GM18951 (cell line): ENCODE results near the gene ZNF324.
"Not testable (repeated sequence)": the region's sequence is repeated elsewhere in the genome, so short reads cannot be mapped to it uniquely, and the experiment has no call there.

ENCODE experiments used
- POLR2A ChIP-seq: IDR thresholded peaks from 4 replicates; pipeline ENCODE4 v1.6.1; 2011; ENCODE audit warnings: mild to moderate bottlenecking; ENCODE audit not compliant: insufficient read length, insufficient read depth; ENCODE audit errors: extremely low read depth
- in situ Hi-C: fragments of 300-500 bp; cut with MboI; formaldehyde crosslinking; loops from one replicate; pipeline ENCODE4 v1.12.0; 2022; ENCODE audit warnings: low sequenced_read_pairs, mixed read lengths, inconsistent platforms; ENCODE audit not compliant: unreplicated experiment

Gene ZNF324

DNA sequence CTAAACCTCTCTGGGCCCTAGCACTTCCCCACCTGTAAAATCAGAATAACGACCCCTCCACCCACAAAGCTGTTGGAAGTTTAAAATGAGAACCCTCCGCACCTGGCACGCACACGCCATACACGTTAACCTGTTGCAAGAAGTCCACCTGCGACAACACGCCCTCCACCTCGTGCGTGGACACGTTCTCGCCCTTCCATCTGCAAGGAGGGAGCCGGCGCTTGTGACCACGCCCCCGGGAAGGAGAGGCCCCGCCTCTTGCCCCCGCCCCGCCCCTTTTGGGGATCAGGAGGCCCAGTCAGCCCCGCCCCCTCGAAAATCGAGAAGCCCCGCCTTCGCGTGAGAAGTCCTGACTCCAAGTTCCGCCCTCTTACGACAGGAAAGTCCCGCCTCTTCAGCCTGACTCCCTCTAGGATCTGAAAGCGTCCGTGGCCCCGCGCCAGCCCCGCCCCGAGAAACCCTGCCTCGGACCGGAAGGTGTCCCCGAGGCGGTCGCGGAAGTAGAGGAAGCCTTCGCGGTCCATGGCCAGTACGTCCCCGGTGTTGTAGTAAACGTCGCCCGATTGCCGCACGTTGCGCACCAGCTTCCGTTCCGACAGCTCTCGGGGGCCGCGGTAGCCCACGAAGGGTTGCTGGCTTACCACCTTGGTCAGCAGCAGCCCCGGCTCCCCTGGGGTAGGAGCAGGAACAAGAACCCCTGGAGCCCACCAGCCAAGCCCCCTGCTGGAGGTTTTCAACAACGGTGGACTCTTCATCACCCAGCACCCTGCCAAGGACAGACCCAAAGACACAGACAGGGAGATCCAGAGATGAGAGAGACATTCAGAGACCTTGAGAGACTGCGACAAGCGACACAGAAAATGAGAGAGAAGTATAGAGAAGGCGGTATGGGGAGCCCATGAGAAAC lies 32.4 kb downstream of the ZNF324 start:
- TF ChIP-seq POLR2A, result peak; percentile 70
- in situ Hi-C loops, result no loop called here

GRCh38 chr19:58500242-58500641 lies 33.4 kb downstream of the ZNF324 start:
- in situ Hi-C loops, result no loop called here
- no peak for TF ChIP-seq POLR2A

GRCh38 chr19:58507602-58508223 lies 40.8 kb downstream of the ZNF324 start:
- in situ Hi-C loops, result not testable (repeated sequence)

GRCh38 chr19:58509731-58510083 lies 42.8 kb downstream of the ZNF324 start:
- no peak for TF ChIP-seq POLR2A
- in situ Hi-C loops, result no loop called here

GRCh38 chr19:58510084-58510862 lies 43.4 kb downstream of the ZNF324 start:
- TF ChIP-seq POLR2A, result no peak
- in situ Hi-C loops, result no loop called here

DNA sequence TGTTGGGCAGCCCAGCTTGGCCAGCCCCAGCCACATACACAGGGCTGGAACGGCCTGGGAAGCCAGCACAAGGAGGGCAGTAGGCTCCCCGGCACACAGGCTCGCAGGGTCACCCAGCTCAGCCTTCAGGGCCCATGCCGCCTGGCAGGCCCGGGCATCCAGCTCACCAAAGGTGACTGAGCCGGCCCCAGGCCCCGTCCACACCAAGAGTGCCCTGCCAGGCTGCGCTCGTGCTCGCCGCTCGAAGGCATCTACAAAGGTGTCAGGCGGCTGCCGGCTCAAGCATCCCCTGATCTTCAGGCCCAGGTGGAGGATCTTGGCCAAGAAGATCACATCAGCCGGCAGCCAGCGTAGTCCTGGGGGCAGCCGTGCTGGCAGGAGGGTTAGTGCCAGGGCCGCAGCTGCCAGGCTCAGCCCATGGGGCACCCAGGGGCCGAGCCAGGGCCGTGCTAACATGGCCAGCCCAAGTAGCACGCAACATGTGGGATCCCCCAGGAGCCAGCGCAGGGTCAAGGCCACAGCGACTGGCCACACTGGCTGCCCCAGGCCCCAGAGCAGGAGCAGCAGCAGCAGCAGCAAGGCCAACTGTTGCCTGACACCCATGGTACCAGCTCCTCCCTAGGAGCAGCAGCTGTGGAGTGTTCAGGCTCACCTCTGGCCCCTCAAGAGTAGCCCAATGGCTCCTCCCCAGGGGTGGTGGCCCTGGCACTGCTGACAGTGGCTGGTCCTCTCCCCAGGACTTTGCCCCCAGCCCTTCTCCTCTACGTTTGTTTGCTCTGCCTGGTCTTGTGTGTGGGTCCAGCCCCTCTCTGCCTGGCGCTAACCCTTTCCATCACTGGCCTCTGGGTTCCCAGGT lies 44.7 kb downstream of the ZNF324 start, which contains the start of gene SLC27A5:
SLC27A5 (minus strand) TSS at position 640 of the 856 bp plus-strand sequence; CDS start at position 603, 37 bp downstream.
- TF ChIP-seq POLR2A, result no peak
- in situ Hi-C loops, result no loop called here

DNA sequence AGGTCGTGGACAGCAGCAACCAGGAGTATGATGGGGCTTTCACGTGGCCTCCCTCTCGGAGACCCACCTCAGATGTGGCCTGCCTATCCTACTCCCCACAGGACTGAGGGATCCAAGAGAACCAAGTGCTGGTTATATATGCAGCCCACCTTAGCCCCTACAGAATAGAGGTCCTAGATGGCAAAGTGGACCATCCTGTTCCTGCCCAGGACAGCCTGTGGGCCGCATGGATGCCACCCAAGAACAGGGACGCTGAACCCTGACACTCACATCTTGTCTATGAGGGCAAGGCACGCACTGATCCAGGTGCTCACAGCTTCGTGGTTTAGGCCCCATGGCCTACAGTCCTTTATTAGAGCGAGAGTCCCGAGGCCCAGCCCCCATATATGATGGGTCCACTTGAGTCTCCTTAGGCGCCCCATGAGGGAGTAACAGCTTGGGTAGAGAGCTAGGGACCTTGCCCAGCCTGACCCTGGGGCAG lies 46.4 kb downstream of the ZNF324 start:
- peak; percentile 21 for TF ChIP-seq POLR2A
- in situ Hi-C loops, result no loop called here

DNA sequence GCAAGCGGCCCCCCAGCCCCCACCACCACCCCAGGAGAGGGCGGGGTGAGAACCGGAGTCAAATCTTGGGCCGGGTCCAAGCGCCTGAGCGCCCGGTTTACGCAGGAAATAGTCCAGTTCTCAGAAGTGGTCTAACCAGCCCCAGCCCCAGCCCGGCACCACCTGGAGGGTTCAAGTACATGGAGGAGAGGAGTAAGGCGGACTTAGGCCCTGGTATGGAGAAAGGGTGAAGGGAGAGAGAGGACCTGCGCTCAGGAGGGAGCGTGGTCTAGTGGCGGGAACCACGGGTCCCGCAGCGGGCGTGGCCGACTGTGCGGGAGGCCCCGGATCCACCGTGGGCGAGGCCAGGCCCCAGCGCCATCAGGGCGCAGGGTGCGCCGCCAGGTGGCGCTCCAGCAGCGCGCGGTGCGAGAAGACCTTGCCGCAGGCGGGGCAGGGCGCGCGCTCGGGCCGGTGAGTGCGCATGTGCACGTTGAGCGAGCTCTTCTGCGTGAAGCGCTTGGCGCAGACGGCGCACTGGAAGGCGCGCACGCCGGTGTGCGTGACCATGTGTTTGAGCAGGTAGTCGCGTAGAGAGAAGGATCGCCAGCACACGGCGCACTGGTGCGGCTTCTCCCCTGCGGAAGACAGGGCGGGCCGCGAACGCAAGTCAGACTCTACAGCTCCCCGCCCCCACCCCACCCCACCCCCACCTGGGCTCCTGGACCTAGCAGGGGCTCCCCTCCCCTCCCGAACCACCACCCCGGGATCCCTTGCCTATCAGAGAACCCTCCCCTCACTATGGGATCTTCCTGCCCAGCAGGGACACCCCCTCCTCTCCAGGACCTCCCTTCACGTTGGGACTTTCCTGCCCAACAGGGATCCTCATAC lies 47.0 kb downstream of the ZNF324 start:
- in situ Hi-C loops, result no loop called here
- peak; percentile 79 for TF ChIP-seq POLR2A

- TF ChIP-seq POLR2A, result no peak
- in situ Hi-C loops, result no loop called here
Measured at GRCh38 chr19:58514564-58515022, 47.7 kb downstream of the ZNF324 start.

DNA sequence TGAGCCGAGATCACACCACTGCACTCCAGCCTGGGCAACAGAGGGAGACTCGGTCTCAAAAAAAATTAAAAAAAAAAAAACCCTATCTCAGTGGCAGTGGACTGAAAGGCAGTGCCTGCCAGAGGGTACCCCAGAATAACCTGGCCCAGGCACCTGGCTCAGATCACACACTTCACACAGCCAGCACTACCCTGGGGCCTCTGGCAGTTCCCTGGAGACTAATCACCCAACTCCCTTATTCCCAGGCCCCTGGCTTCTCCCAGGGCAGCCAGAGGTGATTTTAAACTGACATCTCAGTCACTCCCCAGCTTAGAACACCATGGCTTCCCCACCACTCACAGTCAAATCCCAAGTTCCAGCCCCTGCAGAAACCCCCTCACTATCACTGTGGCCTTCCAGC lies 48.4 kb downstream of the ZNF324 start:
- in situ Hi-C loops, result no loop called here
- TF ChIP-seq POLR2A, result no peak

DNA sequence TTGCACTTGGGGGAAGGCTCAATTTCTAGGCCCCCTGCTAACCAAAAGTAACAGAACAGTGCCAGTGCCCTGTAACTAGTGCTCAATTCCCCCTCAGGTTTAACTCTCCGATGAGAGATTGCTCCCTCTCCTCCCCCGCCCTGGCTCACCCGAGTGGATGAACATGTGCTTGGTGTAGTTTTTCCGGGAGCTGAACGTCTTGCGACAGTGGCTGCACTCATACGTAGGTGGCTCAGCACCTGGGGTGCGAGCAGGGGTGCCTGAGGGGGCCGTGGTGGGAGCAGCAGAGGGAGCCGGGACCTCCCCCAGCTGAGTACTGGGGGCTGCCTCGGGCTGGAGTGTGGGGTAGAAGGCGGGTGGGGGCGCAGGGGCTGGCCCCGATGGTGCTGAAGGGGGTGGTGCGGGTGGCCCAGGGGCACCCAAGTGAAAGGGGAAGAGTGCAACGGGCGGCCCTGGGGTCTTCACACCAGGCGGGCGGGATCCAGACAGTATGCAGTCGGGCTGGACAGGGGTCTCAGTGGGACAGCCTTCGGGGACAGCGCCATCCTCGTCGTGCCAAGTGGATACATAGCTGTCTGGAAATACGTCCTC lies 49.5 kb downstream of the ZNF324 start:
- TF ChIP-seq POLR2A, result no peak
- in situ Hi-C loops, result no loop called here
